HG02588 (cell line): ENCODE data around the gene RAD54L.
A peak's percentile ranks its signal among the peaks of the same experiment; 100 is the strongest.
"Not testable (repeated sequence)": the region's sequence is repeated elsewhere in the genome, so short reads cannot be mapped to it uniquely, and the experiment has no call there.

Experiments used
- ATAC-seq: cut with Tn5 transposase; IDR thresholded peaks from one replicate; pipeline ENCODE4 v1.9.1; 2021; ENCODE audit warnings: mild to moderate bottlenecking, moderate library complexity; ENCODE audit not compliant: unreplicated experiment

Gene RAD54L

GRCh38 chr1:46247436-46248121 is at the start of gene RAD54L:
TSS of gene RAD54L (plus strand) at chr1:46247763. CDS start at chr1:46248406, 643 bp downstream.
- ATAC-seq = peak; percentile 95

GRCh38 chr1:46197964-46198811 is 49.4 kb upstream of the RAD54L start, which contains the start of gene POMGNT1:
TSS of gene POMGNT1 (minus strand) at chr1:46198434. CDS start at chr1:46197821, 613 bp downstream.
- peak; percentile 87 for ATAC-seq

GRCh38 chr1:46199233-46199749 is 48.3 kb upstream of the RAD54L start:
- no peak for ATAC-seq

GRCh38 chr1:46203738-46204405 is 43.7 kb upstream of the RAD54L start:
- ATAC-seq = no peak

- ATAC-seq = no peak
Measured at GRCh38 chr1:46204406-46204742, 43.2 kb upstream of the RAD54L start.

- ATAC-seq = no peak
Measured at GRCh38 chr1:46205141-46205540, 42.4 kb upstream of the RAD54L start.

- ATAC-seq = no peak
Measured at GRCh38 chr1:46205791-46206190, 41.8 kb upstream of the RAD54L start.

GRCh38 chr1:46206399-46206798 is 41.2 kb upstream of the RAD54L start:
- no peak for ATAC-seq

- ATAC-seq = no peak
Measured at GRCh38 chr1:46210561-46210960, 37.0 kb upstream of the RAD54L start.

GRCh38 chr1:46211051-46211450 is 36.5 kb upstream of the RAD54L start:
- no peak for ATAC-seq

- no peak for ATAC-seq
Measured at GRCh38 chr1:46215504-46215903, 32.1 kb upstream of the RAD54L start.

GRCh38 chr1:46218443-46218842 is 29.1 kb upstream of the RAD54L start:
- no peak for ATAC-seq

GRCh38 chr1:46219551-46220520 is 27.7 kb upstream of the RAD54L start:
- ATAC-seq = no peak

GRCh38 chr1:46220808-46221207 is 26.8 kb upstream of the RAD54L start:
- no peak for ATAC-seq

- no peak for ATAC-seq
Measured at GRCh38 chr1:46221749-46222148, 25.8 kb upstream of the RAD54L start.

GRCh38 chr1:46223055-46223454 is 24.5 kb upstream of the RAD54L start:
- not testable (repeated sequence) for ATAC-seq

GRCh38 chr1:46223472-46223943 is 24.1 kb upstream of the RAD54L start:
- ATAC-seq = peak; percentile 62

GRCh38 chr1:46224966-46225365 is 22.6 kb upstream of the RAD54L start:
- no peak for ATAC-seq

- ATAC-seq = not testable (repeated sequence)
Measured at GRCh38 chr1:46231231-46231630, 16.3 kb upstream of the RAD54L start.

- ATAC-seq = no peak
Measured at GRCh38 chr1:46236882-46237281, 10.7 kb upstream of the RAD54L start.
